ENCODE data around the gene HMGA1. TPM values are rescaled to one million over a fixed set of nuclear protein-coding genes. Genes with fewer than 3 reads are reported as not detected.
A peak's percentile ranks its signal among the peaks of the same experiment; 100 is the strongest.

Gene HMGA1
- polyA plus RNA-seq, 1 donor from 2014 or later, result 31.5 TPM

- Histone ChIP-seq H3K36me3 (ENCODE audit: insufficient read depth, low read length) (no peaks in the 10 kb centered on the region), H3K9ac (ENCODE audit: low read length) (peak overlapping the region; percentile 76), H3F3A (ENCODE audit: insufficient read depth, low read length, poor library complexity, severe bottlenecking) (no peaks in the 10 kb centered on the region), H3K9me2 (ENCODE audit: insufficient read depth, low read length) (no peaks in the 10 kb centered on the region), H3K79me2 (replicated peaks; ENCODE audit: insufficient read depth, low read length) (peaks cover 24% of the 10 kb centered on the region), H3K27ac (ENCODE audit: low read length) (peak overlapping the region; percentile 31), H3K4me2 (ENCODE audit: low read length) (peak overlapping the region; percentile 76), H4K20me1 (ENCODE audit: insufficient read depth) (peaks cover 4% of the 10 kb centered on the region), H3K27me3 (ENCODE audit: insufficient read depth, low read depth, low read length) (peaks cover 6% of the 10 kb centered on the region), H3K4me3 (ENCODE audit: low read length) (peak overlapping the region; percentile 89), H2AFZ (ENCODE audit: low read depth, low read length) (no peak overlapping the region), H3K9me3 (ENCODE audit: low read length) (no peaks in the 10 kb centered on the region)
- no peak for TF ChIP-seq REST (IDR thresholded peaks at IDR 0.05; ENCODE audit: borderline replicate concordance)
- peak; percentile 53 for TF ChIP-seq SMC3 (conservative IDR thresholded peaks at IDR 0.05; ENCODE audit: poor library complexity)
- TF ChIP-seq TAF1 (IDR thresholded peaks at IDR 0.05; ENCODE audit: low read depth), result no peak
- TF ChIP-seq RAD21 (conservative IDR thresholded peaks at IDR 0.05), result peak; percentile 52
- TF ChIP-seq EP300 (conservative IDR thresholded peaks at IDR 0.05; ENCODE audit: poor library complexity, severe bottlenecking), result peak; percentile 15
- peak; percentile 92 for TF ChIP-seq MXI1 (conservative IDR thresholded peaks at IDR 0.05; ENCODE audit: poor library complexity, severe bottlenecking)
- TF ChIP-seq EZH2 (IDR thresholded peaks at IDR 0.05; ENCODE audit: borderline replicate concordance, insufficient read depth, low read length, poor library complexity, severe bottlenecking), result no peak
- peak; percentile 71 for TF ChIP-seq CTCF (IDR thresholded peaks at IDR 0.05; ENCODE audit: poor library complexity, severe bottlenecking)
- peak; percentile 7 for TF ChIP-seq POLR2AphosphoS5 (IDR thresholded peaks at IDR 0.05)
Observed at GRCh38 chr6:34237722-34238584, 1.3 kb downstream of the HMGA1 start.

GRCh38 chr6:34238585-34239499, 2.2 kb downstream of the HMGA1 start:
- Histone ChIP-seq H4K20me1 (ENCODE audit: insufficient read depth) (peaks cover 4% of the 10 kb centered on the region), H3K4me3 (ENCODE audit: low read length) (peak overlapping the region; percentile 89), H3K27me3 (ENCODE audit: insufficient read depth, low read depth, low read length) (peaks cover 6% of the 10 kb centered on the region), H3K4me2 (ENCODE audit: low read length) (peak overlapping the region; percentile 76), H3K79me2 (replicated peaks; ENCODE audit: insufficient read depth, low read length) (peaks cover 24% of the 10 kb centered on the region), H3K9me3 (ENCODE audit: low read length) (no peaks in the 10 kb centered on the region), H3K36me3 (ENCODE audit: insufficient read depth, low read length) (no peaks in the 10 kb centered on the region), H2AFZ (ENCODE audit: low read depth, low read length) (no peak overlapping the region), H3F3A (ENCODE audit: insufficient read depth, low read length, poor library complexity, severe bottlenecking) (no peaks in the 10 kb centered on the region), H3K9me2 (ENCODE audit: insufficient read depth, low read length) (no peaks in the 10 kb centered on the region), H3K27ac (ENCODE audit: low read length) (no peak overlapping the region), H3K9ac (ENCODE audit: low read length) (peak overlapping the region; percentile 76)
- TF ChIP-seq POLR2AphosphoS5 (IDR thresholded peaks at IDR 0.05) (no peak), EP300 (conservative IDR thresholded peaks at IDR 0.05; ENCODE audit: poor library complexity, severe bottlenecking) (no peak), TAF1 (IDR thresholded peaks at IDR 0.05; ENCODE audit: low read depth) (no peak), REST (IDR thresholded peaks at IDR 0.05; ENCODE audit: borderline replicate concordance) (no peak), CTCF (IDR thresholded peaks at IDR 0.05; ENCODE audit: poor library complexity, severe bottlenecking) (no peak), MXI1 (conservative IDR thresholded peaks at IDR 0.05; ENCODE audit: poor library complexity, severe bottlenecking) (no peak)
